Testis (tissue), 3 donors: ENCODE results near the gene IRGC. TPM values are rescaled to one million over a fixed set of nuclear protein-coding genes. Genes with fewer than 3 reads are reported as not detected.

Source experiments
- DNase-seq: peaks from one replicate; pipeline ENCODE4 v3.0.0-alpha.2; 2019
- H3K27ac ChIP-seq, 2 donors: fragments of 200-600 bp; sonication (generic); one replicate each; pipeline ENCODE4 v1.5.1; 2019
- H3K27me3 ChIP-seq: fragments of 200-600 bp; sonication (generic); one replicate; pipeline ENCODE4 v1.5.1; 2019
- H3K36me3 ChIP-seq: fragments of 200-600 bp; sonication (generic); one replicate; pipeline ENCODE4 v1.5.1; 2017; ENCODE audit warnings: low read depth; ENCODE audit errors: missing control alignments
- H3K4me1 ChIP-seq: fragments of 200-600 bp; sonication (generic); one replicate; pipeline ENCODE4 v1.5.1; 2019
- H3K4me3 ChIP-seq, 2 donors: fragments of 200-600 bp; sonication (generic); one replicate each; pipeline ENCODE4 v1.5.1; 2017 to 2019
- H3K9me3 ChIP-seq: fragments of 200-600 bp; sonication (generic); one replicate; pipeline ENCODE4 v1.5.1; 2017
- CTCF ChIP-seq, 3 experiments: fragments of 450-650 bp in 2 of 3; fragments of 200-600 bp in 1 of 3; sonication (generic) in 1 of 3; IDR thresholded peaks; one replicate each; pipeline ENCODE4 v1.5.1; 2016 to 2019; ENCODE audit warnings: antibody characterized with exemption in 3 of 3, mild to moderate bottlenecking in 2 of 3, moderate library complexity in 1 of 3
- POLR2A ChIP-seq: fragments of 450-650 bp; IDR thresholded peaks from one replicate; pipeline ENCODE4 v1.6.1; 2017; ENCODE audit warnings: antibody characterized with exemption, mild to moderate bottlenecking, moderate library complexity
- whole genome bisulfite sequencing, 2 donors: methylation state at CpG; one replicate each; pipeline ENCODE4 v1.1.5; 2018; 5-methylcytosine and 5-hydroxymethylcytosine counted together
- intact Hi-C: fragments of 100-400 bp; cut with DNase I; formaldehyde crosslinking; loops from one replicate; pipeline ENCODE4 v1.15.1; 2023; ENCODE audit warnings: low total_unique reads
- polyA plus RNA-seq: library from polyadenylated mRNA; stranded (reverse); fragments of 350-450 nt; fragmentation: Illumina TruSeq; extraction: RNeasy Lipid Tissue Mini Kit (QIAGEN cat#74804); gene quantifications from one replicate; pipeline ENCODE4 v1.2.3, GENCODE V29; 2014; ENCODE audit warnings: low read depth, low replicate concordance; ENCODE audit not compliant: insufficient read depth
- total RNA-seq, 2 donors: library from RNA; depleted of rRNA; stranded (reverse); fragments of >200 nt; gene quantifications; one replicate each; pipeline ENCODE4 v1.2.3, GENCODE V29; 2016

The IRGC gene
- total and polyA plus RNA-seq, 3 donors from 2014 or later, result 97.4 to 218 (median 167) TPM

DNA sequence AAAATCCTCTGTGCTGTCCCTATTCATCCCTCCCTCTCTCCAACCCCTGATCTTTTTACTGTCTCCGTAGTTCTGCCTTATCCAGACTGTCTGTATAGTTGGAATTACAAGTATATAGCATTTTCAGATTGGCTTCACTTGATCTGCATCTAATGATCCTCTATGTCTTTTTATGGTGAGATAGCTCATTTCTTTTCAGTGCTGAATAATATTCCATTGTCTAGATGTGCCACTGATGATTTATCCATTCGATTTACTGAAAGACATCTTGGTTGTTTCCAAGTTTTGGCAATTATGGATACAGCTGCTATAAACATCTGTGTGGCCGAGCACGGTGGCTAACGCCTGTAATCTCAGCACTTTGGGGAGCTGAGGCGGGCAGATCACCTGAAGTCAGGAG, 19.1 kb downstream of the IRGC start:
- Histone ChIP-seq H3K4me1 (no peaks in the 10 kb centered on the region), H3K9me3 (no peaks in the 10 kb centered on the region), H3K4me3 (no peak overlapping the region), H3K27me3 (no peaks in the 10 kb centered on the region), H3K27ac (no peak overlapping the region), H3K36me3 (no peaks in the 10 kb centered on the region)
- WGBS, 2 donors, result 98% methylated on average over 6 of the region's 6 CpGs
- intact Hi-C loops, result no loop called here
- TF ChIP-seq CTCF (IDR thresholded peaks at IDR 0.05) (no peak), POLR2A (no peak)
- DNase-seq, result no peak

DNA sequence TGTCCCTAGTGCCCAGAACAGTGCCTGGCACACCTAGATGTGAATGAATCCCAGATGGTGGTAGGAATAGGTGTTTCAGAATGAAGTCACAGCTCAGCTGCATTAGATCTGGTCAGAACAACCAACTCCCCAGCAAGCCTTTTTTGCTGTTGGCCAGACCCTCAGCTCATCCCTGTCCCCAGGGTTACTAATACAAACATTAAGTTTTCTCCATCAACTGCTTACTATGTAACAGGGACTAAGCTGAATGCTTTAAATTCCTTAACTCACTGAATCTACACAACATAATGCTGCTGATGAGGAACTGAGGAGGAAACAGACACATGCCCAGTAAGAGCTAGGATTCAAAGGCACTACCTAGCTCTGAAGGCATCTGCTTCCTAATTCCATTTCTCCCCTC, 20.1 kb downstream of the IRGC start:
- Histone ChIP-seq H3K27ac (no peak overlapping the region), H3K4me1 (no peaks in the 10 kb centered on the region), H3K4me3 (no peak overlapping the region), H3K36me3 (no peaks in the 10 kb centered on the region), H3K27me3 (no peaks in the 10 kb centered on the region), H3K9me3 (no peaks in the 10 kb centered on the region)
- intact Hi-C loops, result no loop called here
- no peak for DNase-seq
- TF ChIP-seq POLR2A (no peak), CTCF (IDR thresholded peaks at IDR 0.05) (no peak)

DNA sequence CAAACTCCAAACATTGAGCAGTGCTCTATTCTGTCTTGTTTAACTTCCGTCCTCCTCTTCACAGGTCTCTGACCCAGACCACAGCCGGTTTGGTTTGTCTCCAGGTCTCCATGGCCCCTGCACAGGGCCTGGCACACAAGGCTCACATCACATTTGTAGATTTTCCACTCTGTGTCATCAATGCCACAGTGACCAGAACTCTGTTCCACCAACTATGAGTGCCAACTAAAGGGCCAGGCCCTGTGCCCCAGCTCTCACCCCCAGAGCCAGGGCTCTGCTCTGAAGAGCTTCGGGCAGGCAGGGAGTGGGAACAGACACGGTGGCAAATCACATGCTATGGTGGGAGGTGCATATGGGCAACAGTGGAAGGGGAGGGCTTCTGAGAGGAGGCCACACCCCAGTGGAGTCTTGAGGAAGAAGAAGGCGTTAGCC, 22.9 kb downstream of the IRGC start:
- TF ChIP-seq POLR2A (no peak), CTCF (IDR thresholded peaks at IDR 0.05) (no peak)
- Histone ChIP-seq H3K36me3 (no peaks in the 10 kb centered on the region), H3K9me3 (no peaks in the 10 kb centered on the region), H3K27ac (no peak overlapping the region), H3K27me3 (no peaks in the 10 kb centered on the region), H3K4me1 (no peaks in the 10 kb centered on the region), H3K4me3 (no peak overlapping the region)
- DNase-seq, result no peak
- WGBS, 2 donors, result 69 to 84% methylated on average over 5 of the region's 5 CpGs
- intact Hi-C loops, result no loop called here

- H3K36me3 ChIP-seq, result no peaks in the 10 kb centered on the region
- 90 to 91% methylated on average over 16 of the region's 16 CpGs for WGBS, 2 donors
- intact Hi-C loops, result no loop called here
Measured at GRCh38 chr19:43739439-43740235, 23.8 kb downstream of the IRGC start.

More at GRCh38 chr19:43739439-43740235, 23.8 kb downstream of the IRGC start:
- Histone ChIP-seq H3K9me3 (no peaks in the 10 kb centered on the region), H3K27ac (no peak overlapping the region), H3K4me1 (no peaks in the 10 kb centered on the region), H3K4me3 (no peak overlapping the region), H3K27me3 (no peaks in the 10 kb centered on the region)
- DNase-seq, result no peak
- TF ChIP-seq POLR2A, result no peak
- no peak for TF ChIP-seq CTCF (IDR thresholded peaks at IDR 0.05)
